OCI-M2 (cell line): ENCODE measurements around the gene FOCAD.
"Not testable (repeated sequence)": the region's sequence is repeated elsewhere in the genome, so short reads cannot be mapped to it uniquely, and the experiment has no call there.

Experiments used
- DNase-seq: peaks from one replicate; lab custom pipeline; 2025; ENCODE audit not compliant: unreplicated experiment; lab: John Stamatoyannopoulos, UW

The FOCAD gene

GRCh38 chr9:20671635-20672034 is 12.4 kb upstream of the FOCAD start:
- no peak for DNase-seq

- DNase-seq, result not testable (repeated sequence)
These were observed 10.5 kb upstream of the FOCAD start for GRCh38 chr9:20673537-20673936.

GRCh38 chr9:20681467-20681866 is 2.6 kb upstream of the FOCAD start:
- no peak for DNase-seq

- no peak for DNase-seq
These were observed 566 bp upstream of the FOCAD start for GRCh38 chr9:20683351-20684034.

- no peak for DNase-seq
These were observed 1.0 kb downstream of the FOCAD start for GRCh38 chr9:20684875-20685696.

GRCh38 chr9:20685769-20686168 is 1.7 kb downstream of the FOCAD start:
- no peak for DNase-seq

- DNase-seq, result no peak
These were observed 5.8 kb downstream of the FOCAD start for GRCh38 chr9:20689833-20690232.

- DNase-seq, result no peak
These were observed 8.5 kb downstream of the FOCAD start for GRCh38 chr9:20692554-20692953.

GRCh38 chr9:20693068-20693467 is 9.0 kb downstream of the FOCAD start:
- no peak for DNase-seq

- DNase-seq, result no peak
These were observed 10.2 kb downstream of the FOCAD start for GRCh38 chr9:20694248-20694647.

GRCh38 chr9:20697021-20697719 is 13.1 kb downstream of the FOCAD start:
- no peak for DNase-seq

- no peak for DNase-seq
These were observed 14.7 kb downstream of the FOCAD start for GRCh38 chr9:20698782-20699181.

- no peak for DNase-seq
These were observed 17.0 kb downstream of the FOCAD start for GRCh38 chr9:20701060-20701459.

GRCh38 chr9:20702570-20702969 is 18.5 kb downstream of the FOCAD start:
- DNase-seq, result no peak

GRCh38 chr9:20703146-20703545 is 19.1 kb downstream of the FOCAD start:
- no peak for DNase-seq

GRCh38 chr9:20707708-20708107 is 23.6 kb downstream of the FOCAD start:
- DNase-seq, result no peak

- no peak for DNase-seq
These were observed 29.1 kb downstream of the FOCAD start for GRCh38 chr9:20713172-20713571.

GRCh38 chr9:20714442-20715415 is 30.7 kb downstream of the FOCAD start:
- DNase-seq, result no peak

- no peak for DNase-seq
These were observed 38.2 kb downstream of the FOCAD start for GRCh38 chr9:20722221-20722620.

- no peak for DNase-seq
These were observed 41.6 kb downstream of the FOCAD start for GRCh38 chr9:20725675-20726074.

- no peak for DNase-seq
These were observed 42.1 kb downstream of the FOCAD start for GRCh38 chr9:20726144-20726543.
